ENCODE data around the gene SCUBE3. TPM values are rescaled to one million over a fixed set of nuclear protein-coding genes. Genes with fewer than 3 reads are reported as not detected.

SCUBE3 gene
- total and polyA plus RNA-seq, 2 of the 13 experiments (the other 11 are each of a cell fraction or from before 2014, with no cell fraction given) = not detected

- Histone ChIP-seq H3K27me3 (ENCODE audit: control insufficient read depth in 1 of 2, insufficient read depth in 2 of 2, low read length in 2 of 2) (no peaks in the 10 kb centered on the region), H3K4me3 (replicated peaks in 1 of 3; ENCODE audit: insufficient read depth in 1 of 3, low read depth in 2 of 3, low read length in 3 of 3) (no peak overlapping the region), H2AFZ (ENCODE audit: low read length) (no peak overlapping the region), H3K79me2 (ENCODE audit: insufficient read depth, low read length) (no peaks in the 10 kb centered on the region), H3K4me2 (ENCODE audit: low read depth, low read length) (no peak overlapping the region), H4K20me1 (ENCODE audit: insufficient read depth, low read length) (no peaks in the 10 kb centered on the region), H3K4me1 (ENCODE audit: insufficient read depth, low read length) (peaks cover 33% of the 10 kb centered on the region), H3K27ac (ENCODE audit: extremely low read length, insufficient read depth, low read length) (no peak overlapping the region), H3K9me3 (ENCODE audit: low read length) (no peaks in the 10 kb centered on the region), H3K36me3 (replicated peaks in 1 of 2; ENCODE audit: control insufficient read depth in 1 of 2, insufficient read depth in 2 of 2, low read length in 2 of 2) (peaks cover 1 to 3% of the 10 kb centered on the region in 2 experiments; a peak in 1 of 5 replicates), H3K9ac (ENCODE audit: insufficient read depth, low read depth, low read length) (no peak overlapping the region)
- ATAC-seq = no peak
- FAIRE-seq = no peak
- no peak for TF ChIP-seq ZNF235 (CRISPR knock-in tag; IDR thresholded peaks at IDR 0.05; ENCODE audit: borderline replicate concordance)
- TF ChIP-seq E2F5 (CRISPR knock-in tag; conservative IDR thresholded peaks at IDR 0.05) = no peak
- TF ChIP-seq E2F2 (CRISPR knock-in tag; IDR thresholded peaks at IDR 0.05; ENCODE audit: borderline replicate concordance) = no peak
- TF ChIP-seq SNAPC4 (CRISPR knock-in tag; IDR thresholded peaks at IDR 0.05) = no peak
- CTCF ChIA-PET (ENCODE audit: low intra/inter-chr PET ratio, low total read pairs) = no interaction called here
- no peak for DNase-seq (ENCODE audit: low spot score)
- WGBS (ENCODE audit: low lambda C conversion rate) = 94% methylated on average over 4 of the region's 4 CpGs
- intact Hi-C loops (cut with micrococcal nuclease; ENCODE audit: unreplicated experiment) (loop anchor here (10.0 kb wide), 1 partner anchor 435 kb away; the partner anchor contains the start of gene ARMC12), in situ Hi-C loops (cut with HindIII; ENCODE audit: extremely low pct_ligation_motif_present, low pct_unique_long_range_greater_than_20kb) (loop anchor here (5.0 kb wide), 2 partner anchors 33 to 168 kb away; partner anchors contain the start of gene RPL10A)
- no TSS peak for BruUV-seq (replicated peaks)
- POLR2A ChIA-PET = interaction anchor here (3.0 kb wide), 1 partner anchor 19 kb away, joined by 7 read pairs; no protein-coding TSS in a partner anchor
Measured at GRCh38 chr6:35299674-35300073, 85.9 kb downstream of the SCUBE3 start.
